GM18517 (cell line): Measurements from ENCODE around the gene CHPF2.
A peak's percentile ranks its signal among the peaks of the same experiment; 100 is the strongest.

Experiments used
- ATAC-seq: cut with Tn5 transposase; IDR thresholded peaks from one replicate; pipeline ENCODE4 v1.9.1; 2021; ENCODE audit warnings: mild to moderate bottlenecking, moderate library complexity; ENCODE audit not compliant: unreplicated experiment

CHPF2 gene

DNA sequence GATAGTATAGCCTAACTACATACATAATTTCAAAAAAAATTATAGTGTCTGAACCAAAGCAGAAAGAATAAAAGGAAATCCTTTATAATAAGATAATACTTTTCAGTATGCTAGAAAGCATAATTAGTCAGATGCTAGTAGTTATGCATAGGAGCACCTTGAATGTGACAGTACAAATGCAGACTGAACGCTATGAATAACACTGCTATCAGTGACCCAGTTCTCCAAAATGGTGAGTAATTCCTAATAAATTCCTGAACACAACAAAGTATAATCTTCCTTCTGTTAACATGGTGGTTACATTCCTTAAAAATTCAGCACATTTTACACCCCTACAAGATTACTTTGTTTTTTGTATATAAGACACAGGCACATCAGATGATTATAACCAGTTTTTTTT, 1.2 kb upstream of the CHPF2 start:
- ATAC-seq: no peak

DNA sequence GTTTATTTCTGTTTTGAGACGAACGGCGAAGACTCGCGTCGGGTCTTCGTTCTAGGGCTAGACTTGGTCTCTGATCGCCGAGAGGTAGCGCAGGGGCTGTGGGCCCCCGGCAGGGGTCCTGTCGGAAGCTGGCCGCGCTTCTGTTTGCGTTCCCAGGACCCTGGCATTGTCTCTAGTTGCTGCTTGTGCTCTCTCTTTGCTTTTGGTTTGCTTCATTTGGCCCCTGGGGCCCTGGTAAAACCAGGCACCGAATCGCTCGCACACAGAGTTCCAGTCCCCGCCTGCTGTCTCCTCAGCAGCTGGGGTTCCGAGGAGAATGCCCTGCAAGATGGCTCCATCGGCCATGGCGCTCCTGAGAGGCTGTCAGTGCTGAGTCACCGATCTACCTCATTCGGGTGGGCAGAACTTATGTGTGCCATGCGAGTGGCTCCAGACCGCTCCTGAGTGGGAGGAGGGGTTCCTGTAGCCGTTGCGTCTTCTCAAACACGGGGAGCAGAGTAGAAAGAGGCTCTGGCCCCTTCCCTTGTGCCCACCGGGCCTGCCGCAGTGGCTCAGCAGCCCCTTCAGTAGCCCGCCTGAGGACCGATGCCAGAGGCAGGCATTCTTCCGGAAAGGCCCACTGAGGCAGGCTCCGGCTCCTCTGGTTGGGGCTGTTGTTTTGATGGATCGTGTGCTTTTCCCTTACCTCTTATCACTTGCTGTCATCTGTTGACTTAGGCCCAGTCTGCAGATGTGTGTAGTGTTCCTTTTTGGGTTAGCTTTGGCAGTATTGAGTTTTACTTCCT, 826 bp downstream of the CHPF2 start:
- peak; percentile 44 for ATAC-seq

DNA sequence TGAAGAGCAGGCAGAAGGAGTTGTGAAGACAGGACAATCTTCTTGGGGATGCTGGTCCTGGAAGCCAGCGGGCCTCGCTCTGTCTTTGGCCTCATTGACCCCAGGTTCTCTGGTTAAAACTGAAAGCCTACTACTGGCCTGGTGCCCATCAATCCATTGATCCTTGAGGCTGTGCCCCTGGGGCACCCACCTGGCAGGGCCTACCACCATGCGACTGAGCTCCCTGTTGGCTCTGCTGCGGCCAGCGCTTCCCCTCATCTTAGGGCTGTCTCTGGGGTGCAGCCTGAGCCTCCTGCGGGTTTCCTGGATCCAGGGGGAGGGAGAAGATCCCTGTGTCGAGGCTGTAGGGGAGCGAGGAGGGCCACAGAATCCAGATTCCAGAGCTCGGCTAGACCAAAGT, 1.5 kb downstream of the CHPF2 start:
- ATAC-seq: no peak

DNA sequence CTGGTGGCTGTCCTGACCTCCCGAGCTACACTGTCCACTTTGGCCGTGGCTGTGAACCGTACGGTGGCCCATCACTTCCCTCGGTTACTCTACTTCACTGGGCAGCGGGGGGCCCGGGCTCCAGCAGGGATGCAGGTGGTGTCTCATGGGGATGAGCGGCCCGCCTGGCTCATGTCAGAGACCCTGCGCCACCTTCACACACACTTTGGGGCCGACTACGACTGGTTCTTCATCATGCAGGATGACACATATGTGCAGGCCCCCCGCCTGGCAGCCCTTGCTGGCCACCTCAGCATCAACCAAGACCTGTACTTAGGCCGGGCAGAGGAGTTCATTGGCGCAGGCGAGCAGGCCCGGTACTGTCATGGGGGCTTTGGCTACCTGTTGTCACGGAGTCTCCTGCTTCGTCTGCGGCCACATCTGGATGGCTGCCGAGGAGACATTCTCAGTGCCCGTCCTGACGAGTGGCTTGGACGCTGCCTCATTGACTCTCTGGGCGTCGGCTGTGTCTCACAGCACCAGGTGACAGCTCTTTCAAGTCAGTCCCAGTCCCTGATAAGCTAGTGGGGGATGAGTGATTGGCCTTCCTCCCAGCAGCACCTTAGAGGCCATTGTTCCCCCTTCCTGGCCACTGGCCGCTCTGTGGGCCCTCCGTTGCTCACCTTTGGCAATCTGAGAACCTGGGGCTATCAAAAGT, 3.0 kb downstream of the CHPF2 start:
- no peak for ATAC-seq

DNA sequence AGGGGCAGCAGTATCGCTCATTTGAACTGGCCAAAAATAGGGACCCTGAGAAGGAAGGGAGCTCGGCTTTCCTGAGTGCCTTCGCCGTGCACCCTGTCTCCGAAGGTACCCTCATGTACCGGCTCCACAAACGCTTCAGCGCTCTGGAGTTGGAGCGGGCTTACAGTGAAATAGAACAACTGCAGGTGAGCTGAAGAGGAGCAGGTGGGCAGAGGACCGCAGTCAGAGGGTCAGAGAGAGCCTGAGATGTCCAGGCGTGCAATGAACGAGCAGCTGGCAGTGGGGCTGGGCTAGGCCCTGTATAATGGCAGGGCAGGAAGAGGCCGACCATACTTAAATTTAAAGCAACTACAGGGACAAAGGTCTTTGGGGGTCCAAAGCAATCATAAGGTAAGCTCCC, 4.1 kb downstream of the CHPF2 start:
- ATAC-seq: no peak

DNA sequence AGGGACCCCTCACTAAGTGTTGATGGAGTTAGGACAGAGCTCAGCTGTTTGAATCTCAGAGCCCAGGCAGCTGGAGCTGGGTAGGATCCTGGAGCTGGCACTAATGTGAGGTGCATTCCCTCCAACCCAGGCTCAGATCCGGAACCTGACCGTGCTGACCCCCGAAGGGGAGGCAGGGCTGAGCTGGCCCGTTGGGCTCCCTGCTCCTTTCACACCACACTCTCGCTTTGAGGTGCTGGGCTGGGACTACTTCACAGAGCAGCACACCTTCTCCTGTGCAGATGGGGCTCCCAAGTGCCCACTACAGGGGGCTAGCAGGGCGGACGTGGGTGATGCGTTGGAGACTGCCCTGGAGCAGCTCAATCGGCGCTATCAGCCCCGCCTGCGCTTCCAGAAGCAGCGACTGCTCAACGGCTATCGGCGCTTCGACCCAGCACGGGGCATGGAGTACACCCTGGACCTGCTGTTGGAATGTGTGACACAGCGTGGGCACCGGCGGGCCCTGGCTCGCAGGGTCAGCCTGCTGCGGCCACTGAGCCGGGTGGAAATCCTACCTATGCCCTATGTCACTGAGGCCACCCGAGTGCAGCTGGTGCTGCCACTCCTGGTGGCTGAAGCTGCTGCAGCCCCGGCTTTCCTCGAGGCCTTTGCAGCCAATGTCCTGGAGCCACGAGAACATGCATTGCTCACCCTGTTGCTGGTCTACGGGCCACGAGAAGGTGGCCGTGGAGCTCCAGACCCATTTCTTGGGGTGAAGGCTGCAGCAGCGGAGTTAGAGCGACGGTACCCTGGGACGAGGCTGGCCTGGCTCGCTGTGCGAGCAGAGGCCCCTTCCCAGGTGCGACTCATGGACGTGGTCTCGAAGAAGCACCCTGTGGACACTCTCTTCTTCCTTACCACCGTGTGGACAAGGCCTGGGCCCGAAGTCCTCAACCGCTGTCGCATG, 5.2 kb downstream of the CHPF2 start:
- ATAC-seq: no peak

DNA sequence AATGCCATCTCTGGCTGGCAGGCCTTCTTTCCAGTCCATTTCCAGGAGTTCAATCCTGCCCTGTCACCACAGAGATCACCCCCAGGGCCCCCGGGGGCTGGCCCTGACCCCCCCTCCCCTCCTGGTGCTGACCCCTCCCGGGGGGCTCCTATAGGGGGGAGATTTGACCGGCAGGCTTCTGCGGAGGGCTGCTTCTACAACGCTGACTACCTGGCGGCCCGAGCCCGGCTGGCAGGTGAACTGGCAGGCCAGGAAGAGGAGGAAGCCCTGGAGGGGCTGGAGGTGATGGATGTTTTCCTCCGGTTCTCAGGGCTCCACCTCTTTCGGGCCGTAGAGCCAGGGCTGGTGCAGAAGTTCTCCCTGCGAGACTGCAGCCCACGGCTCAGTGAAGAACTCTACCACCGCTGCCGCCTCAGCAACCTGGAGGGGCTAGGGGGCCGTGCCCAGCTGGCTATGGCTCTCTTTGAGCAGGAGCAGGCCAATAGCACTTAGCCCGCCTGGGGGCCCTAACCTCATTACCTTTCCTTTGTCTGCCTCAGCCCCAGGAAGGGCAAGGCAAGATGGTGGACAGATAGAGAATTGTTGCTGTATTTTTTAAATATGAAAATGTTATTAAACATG, 6.0 kb downstream of the CHPF2 start:
- no peak for ATAC-seq

DNA sequence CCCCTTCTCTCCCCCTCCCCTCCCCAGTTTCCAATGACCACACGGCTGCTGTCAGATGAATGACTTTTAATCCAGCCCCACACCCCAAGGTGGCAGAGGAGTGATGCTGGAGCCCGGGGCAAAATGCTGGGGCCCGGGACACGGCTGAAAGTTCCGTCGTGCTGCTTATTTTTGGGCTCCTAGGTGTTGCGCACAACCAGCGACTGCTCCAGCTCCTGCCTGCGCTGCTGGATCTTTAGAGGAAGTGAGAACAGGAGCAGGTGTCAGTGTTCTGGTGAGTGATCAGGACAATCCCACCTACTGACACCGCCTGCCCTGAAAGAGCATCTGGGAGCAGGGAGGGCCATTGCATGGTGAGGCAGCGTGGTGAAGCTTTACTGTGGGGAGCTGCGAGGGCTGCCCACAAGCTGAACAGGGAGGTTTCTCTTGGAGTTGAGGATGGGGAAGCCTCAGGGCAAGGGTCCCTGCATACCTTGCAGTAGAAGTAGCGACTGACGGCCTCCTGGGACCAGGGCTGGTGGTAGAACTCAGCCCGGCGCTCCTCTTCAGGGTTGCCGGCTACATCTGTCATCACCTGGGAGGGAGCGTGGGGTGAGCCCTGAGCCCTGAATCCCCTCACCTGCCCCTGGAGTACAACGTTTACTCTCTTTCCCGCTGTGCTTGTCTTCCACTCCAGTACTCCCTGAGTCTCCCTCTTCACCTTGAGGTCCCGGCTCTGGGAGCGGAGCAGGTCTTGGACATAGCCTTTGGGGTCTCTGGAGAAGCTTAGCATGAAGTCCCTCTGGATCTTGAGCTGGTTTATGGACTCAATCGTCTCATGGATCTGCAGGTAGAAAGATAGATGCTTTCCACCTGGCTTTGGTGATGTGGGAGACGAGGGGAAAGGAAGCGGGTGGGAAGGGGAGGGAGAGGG, 6.9 kb downstream of the CHPF2 start:
- no peak for ATAC-seq

DNA sequence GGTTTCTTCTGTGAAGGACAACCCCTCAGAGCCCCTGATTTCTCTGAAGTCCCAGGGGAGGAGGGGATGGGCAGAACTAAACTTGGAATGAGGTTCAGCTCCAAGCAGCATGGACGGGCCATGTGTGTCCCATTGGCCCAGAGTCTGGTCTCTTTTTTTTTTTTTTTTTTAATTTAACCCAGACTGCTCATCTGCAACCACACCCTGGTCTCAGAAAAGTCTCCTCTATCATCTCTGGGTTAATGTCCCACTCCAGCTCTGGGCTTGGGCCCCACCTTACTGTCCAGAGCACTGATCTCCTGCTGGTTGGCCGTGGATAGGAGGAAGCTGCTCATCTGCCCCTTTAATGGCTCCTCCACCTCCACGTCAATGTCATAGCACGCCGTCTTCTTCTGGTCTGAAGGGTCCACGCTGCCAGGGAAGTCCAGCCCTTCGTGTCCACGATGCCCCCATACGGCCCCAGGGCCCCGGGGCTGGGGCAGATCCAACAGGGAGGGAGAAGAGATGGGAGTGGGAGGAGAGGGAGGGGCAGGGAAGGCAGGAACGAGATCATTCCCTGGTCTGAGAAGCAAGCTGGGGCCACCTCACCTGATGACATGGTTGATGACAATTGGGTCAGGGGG, 7.7 kb downstream of the CHPF2 start:
- no peak for ATAC-seq

DNA sequence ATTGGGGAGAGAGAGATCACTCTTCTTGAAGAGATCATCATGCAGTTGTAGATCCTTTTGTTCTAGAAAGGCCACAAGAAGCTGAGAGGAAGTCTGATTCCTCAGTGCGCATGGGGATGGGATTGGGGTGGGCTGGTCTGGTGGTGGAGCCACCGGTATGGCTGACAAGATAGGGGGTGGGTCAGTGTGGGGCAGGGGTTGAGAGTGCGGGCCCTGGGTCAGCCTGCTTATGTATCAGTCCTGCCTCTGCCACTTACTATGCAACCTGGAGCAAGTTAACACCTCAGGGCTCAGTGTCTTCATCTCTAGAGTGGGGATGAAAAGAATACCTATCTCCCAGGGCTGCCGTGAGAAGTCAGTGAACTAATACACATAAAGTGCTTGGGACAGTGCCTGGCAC, 8.3 kb downstream of the CHPF2 start:
- ATAC-seq: no peak

DNA sequence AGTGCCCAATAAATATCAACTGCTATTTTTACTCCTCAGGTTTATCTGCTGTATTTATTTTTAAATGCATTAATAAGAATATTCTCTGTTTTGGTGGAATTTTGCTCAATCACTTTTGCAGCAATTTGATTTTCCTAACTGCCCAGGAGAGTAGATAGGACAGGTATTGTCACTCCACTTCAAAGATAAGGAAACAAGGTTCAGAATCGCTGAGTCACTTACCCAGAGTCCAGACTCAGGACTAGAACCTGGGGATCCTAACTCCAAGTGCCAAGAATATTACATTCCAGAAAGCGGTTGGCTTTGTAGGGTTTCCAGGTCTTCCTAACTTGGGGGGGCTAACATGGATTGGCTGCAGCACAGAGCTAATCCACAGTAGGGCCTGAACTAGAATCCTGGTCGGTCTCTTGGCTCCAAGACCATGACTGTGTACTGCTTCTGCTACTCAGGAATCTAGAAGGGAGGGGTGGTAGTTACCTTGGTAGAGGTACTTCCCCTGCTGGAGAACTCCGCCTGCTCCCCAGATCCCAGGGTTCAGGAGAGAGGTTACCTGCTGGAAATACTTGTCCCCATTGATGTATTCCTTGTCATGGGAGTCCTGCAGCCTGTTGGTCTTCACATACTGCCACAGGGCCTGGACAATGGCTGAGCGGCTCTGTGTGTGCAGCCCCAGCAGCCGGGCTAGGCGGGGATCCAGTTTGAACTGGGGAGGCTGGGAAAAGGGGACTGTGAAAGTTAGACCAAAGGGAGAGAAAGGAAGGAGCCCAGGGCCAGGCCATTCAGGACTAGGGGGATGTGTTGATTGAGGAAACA, 8.9 kb downstream of the CHPF2 start:
- no peak for ATAC-seq

DNA sequence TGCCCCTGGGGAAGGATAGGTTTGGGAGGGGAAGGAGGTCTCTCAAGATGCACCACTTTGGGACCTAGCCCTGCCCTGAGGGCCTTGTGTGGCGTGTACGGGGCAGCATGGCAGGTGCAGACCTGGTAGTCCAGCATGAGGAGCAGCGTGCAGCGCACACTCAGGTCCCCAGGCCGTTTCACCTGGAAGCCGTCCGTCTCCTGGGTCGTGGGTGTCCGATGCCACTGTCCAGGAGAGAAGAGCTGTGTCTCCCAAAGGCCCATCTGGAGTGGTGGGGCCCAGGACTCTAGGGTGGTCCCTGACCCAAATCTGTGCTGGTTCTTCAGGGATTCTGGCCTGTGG, 9.4 kb downstream of the CHPF2 start:
- no peak for ATAC-seq

DNA sequence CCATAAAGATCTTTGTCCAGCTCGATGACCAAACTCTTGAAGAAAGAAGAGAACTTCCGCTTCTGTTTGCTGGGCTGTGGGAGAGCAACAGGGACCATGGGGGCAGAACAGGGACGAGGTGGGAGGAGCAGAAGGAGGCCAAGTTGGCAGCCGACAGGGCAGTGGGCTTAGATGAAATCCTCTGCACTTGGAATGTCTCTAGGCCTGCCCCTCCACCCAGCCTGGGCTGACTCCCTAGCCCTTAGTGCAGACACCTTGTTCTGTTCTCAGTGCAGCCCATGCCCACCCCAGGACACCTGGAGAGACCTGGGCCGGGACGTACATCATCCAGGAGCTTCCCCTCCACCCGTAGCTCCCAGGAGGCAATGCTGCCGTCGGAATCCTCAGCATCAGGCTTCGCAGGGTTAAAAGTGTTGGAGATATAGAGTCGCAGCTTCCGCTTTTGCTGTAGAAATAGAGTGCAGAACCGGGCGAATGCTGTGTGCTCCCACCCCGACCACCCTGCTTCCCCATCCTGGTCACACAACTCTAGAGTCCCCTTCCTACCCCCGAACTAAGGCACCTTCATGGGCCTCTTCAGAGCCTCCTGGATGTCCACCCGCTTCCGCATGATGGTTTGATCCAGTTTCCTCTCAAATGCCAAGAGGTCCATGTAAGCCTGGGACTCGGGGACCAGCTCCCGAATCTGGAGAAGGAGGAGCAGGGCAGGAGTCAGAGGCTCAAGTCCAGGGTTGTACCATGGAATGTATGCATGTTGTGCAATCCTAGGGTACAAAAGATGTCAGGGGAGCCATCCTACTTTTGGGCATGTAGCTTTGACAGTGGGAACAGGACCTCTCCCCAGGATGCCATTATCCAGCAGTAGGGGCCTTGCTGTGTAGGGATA, 10.1 kb downstream of the CHPF2 start:
- ATAC-seq: no peak

DNA sequence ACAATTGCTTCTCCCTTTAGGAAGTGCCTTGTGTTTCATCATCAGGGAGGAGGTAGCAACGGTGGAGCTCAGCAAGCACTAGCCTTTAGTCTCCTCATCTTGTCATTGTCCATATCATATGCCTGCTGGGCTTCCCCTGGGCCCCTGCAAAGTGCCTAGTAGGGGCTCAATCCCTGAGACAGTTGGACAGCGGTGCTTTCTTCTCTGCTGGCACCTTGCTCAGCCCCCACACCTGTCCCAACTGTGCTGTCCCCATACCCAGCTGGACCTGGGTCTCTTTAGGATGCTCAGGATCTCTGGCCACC, 10.7 kb downstream of the CHPF2 start:
- ATAC-seq: no peak

DNA sequence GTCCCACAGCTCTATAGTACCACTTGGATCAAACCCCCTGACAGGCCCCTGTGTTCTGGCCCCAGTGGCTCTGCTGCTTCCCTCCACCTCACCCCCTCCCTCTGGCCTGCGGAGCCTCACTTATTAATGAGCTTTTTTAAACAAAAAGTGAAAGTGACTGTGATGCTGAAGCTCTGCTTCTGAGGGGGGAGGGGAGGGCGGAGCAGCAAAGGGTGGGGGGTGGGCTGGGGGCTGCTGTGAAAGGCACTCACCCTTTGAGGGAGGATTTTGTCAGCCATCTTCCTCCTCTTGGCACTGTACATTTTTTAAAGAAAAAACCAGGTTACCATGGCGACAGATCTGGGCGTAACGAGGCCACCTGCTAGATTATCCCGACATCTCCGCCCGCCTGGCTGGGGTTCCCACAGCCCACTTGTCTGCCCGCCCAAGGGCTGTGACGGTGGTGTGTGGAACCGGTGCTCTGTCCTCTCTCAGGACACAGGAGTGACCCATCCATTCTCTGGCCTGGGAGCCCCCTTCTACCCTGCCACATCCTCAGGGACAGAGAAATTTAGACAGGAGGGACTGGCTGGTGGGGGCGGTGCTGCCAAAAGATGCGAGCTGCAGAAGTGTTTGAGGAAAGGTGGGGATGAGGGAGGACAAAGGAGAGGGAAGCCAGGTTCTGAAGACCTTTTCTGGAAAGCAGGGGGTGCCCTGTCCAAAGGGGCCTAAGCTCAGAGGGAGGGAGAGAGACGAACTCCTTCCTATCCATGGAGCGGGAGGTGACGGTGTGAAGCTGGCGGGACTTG, 11.3 kb downstream of the CHPF2 start:
- no peak for ATAC-seq

DNA sequence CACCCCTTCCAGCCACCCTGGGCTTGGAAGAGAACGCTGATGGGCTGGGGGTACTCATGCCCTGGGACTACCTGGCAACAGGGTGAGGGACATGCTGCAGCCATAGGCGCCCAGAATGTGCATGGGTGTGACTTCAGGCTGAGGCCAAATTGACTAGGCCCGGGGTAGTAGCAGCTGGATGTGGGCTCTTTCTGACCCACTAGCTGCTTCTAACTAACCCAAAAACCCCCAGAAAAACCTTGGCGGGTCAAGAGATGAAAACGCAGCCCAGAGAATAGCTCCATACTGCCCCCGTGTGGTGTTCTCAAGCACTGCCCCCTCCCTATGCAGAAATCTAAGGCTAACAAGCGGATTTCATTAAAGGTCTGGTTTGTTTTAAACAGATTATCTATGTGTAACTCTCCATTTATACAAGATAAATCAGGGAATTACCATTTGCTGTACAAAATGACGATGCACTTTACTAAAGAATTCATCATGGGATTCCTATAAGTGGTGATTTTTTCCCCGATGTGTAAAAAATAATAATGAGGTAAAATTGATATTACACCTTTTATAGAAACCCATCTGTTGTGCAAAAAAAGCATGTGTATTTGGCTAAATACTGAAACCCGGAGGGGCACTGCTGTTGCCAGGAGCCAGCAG, 12.0 kb downstream of the CHPF2 start:
- ATAC-seq: no peak

DNA sequence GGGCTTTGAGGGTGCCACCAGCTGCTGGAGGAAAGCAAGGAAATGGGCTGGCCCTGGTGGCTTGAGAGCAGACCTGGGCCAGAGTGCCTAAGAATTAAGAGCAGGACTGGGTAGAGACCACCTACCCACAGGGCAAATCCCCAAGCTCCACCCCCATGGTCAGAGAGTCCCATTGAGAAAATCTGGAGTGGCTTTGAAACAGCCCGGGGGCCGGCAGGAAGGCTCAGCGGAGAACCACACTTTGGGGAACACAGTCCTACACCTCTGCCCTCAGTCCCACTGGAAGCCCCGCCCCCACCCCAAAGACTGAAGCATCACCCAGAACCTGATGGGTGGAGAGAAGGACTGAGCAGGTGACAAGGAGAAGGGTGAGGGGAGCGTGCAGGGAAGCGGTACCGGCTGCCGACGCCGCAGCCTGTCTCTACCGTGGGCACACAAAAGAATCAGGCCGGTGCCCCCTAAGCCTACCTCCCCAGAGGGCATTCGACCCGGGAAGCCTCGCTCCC, 12.6 kb downstream of the CHPF2 start:
- no peak for ATAC-seq
